SK-N-SH (cell line): Measurements from ENCODE around the gene DCLK3. TPM values are rescaled to one million over a fixed set of nuclear protein-coding genes. Genes with fewer than 3 reads are reported as not detected.

Experiments
- CTCF ChIA-PET: fragments of 300-600, 350-600 bp; formaldehyde crosslinking; extraction: SDS; loops from one replicate; lab custom pipeline; 2021; lab: Yijun Ruan, JAX
- POLR2A ChIA-PET: fragments of 350-600 bp; sonication (Branson Sonifier 250); formaldehyde crosslinking; extraction: SDS; loops from one replicate; lab custom pipeline; 2020; ENCODE audit warnings: antibody characterized with exemption, inconsistent platforms; lab: Yijun Ruan, JAX
- DNase-seq: peaks from one replicate; pipeline ENCODE4 v3.0.0; 2012
- H2AFZ ChIP-seq: fragments of 200-600 bp; sonication (generic); 2 replicates; pipeline ENCODE4 v1.8.1; 2016; ENCODE audit warnings: antibody characterized with exemption, mild to moderate bottlenecking, low read depth
- H3F3A ChIP-seq: fragments of 200-600 bp; sonication (generic); replicated peaks from 2 replicates; pipeline ENCODE3; 2016; ENCODE audit warnings: antibody characterized with exemption, mild to moderate bottlenecking; ENCODE audit not compliant: insufficient read depth
- H3K27ac ChIP-seq, 2 experiments: fragments of 200-500 bp in 1 of 2; fragments of 200-600 bp in 1 of 2; sonication (Bioruptor generic) in 1 of 2; sonication (generic), shearing (Covaris generic) in 1 of 2; 2 replicates each; pipeline versions ENCODE4 v1.5.1 to v1.6.1; 2014 to 2016; ENCODE audit warnings: low read depth in 2 of 2, inconsistent platforms in 1 of 2, low read length in 1 of 2, mild to moderate bottlenecking in 1 of 2, mixed read lengths in 1 of 2
- H3K27me3 ChIP-seq: fragments of 200-600 bp; sonication (generic), shearing (Covaris generic); 2 replicates; pipeline ENCODE4 v1.6.1; 2016; ENCODE audit warnings: mixed run types; ENCODE audit not compliant: insufficient read depth
- H3K36me3 ChIP-seq, 2 experiments: fragments of 200-500 bp in 1 of 2; fragments of 200-600 bp in 1 of 2; sonication (Bioruptor generic) in 1 of 2; sonication (generic) in 1 of 2; replicated peaks in 1 of 2; 2 replicates each; pipeline versions ENCODE3 to v1.5.1; 2014 to 2016; ENCODE audit warnings: low read length in 1 of 2, mild to moderate bottlenecking in 1 of 2; ENCODE audit not compliant: insufficient read depth in 2 of 2, control insufficient read depth in 1 of 2
- H3K4me1 ChIP-seq, 2 experiments: fragments of 200-500 bp in 1 of 2; fragments of 200-600 bp in 1 of 2; sonication (Bioruptor generic) in 1 of 2; sonication (generic), shearing (Covaris generic) in 1 of 2; 2 replicates each; pipeline versions ENCODE4 v1.5.1 to v1.6.1; 2014 to 2016; ENCODE audit warnings: low read depth in 1 of 2, low read length in 1 of 2, mixed run types in 1 of 2; ENCODE audit not compliant: insufficient read depth in 2 of 2, control insufficient read depth in 1 of 2
- H3K4me2 ChIP-seq: fragments of 200-600 bp; sonication (generic), shearing (Covaris generic); 2 replicates; pipeline ENCODE4 v1.6.1; 2017; ENCODE audit warnings: mixed run types
- H3K4me3 ChIP-seq, 2 experiments: fragments of 200-500 bp in 1 of 2; fragments of 200-600 bp in 1 of 2; sonication (Bioruptor generic) in 1 of 2; sonication (generic), shearing (Covaris generic) in 1 of 2; 2 replicates each; pipeline versions ENCODE4 v1.5.1 to v1.8.1; 2014 to 2016; ENCODE audit warnings: low read depth in 2 of 2, inconsistent platforms in 1 of 2, low read length in 1 of 2, mild to moderate bottlenecking in 1 of 2, mixed read lengths in 1 of 2, moderate library complexity in 1 of 2
- H3K79me2 ChIP-seq: fragments of 200-600 bp; sonication (generic); 2 replicates; pipeline ENCODE4 v1.8.1; 2017; ENCODE audit warnings: mild to moderate bottlenecking; ENCODE audit not compliant: insufficient read depth
- H3K9ac ChIP-seq: fragments of 200-600 bp; sonication (generic); 2 replicates; pipeline ENCODE4 v1.6.1; 2017; ENCODE audit warnings: mixed run types
- H3K9me2 ChIP-seq: fragments of 200-600 bp; sonication (generic); 2 replicates; pipeline ENCODE4 v1.6.1; 2017; ENCODE audit warnings: mixed run types
- H3K9me3 ChIP-seq: fragments of 200-600 bp; sonication (generic); 2 replicates; pipeline ENCODE4 v1.6.1; 2017; ENCODE audit warnings: mixed run types, mild to moderate bottlenecking, moderate library complexity
- H4K20me1 ChIP-seq: fragments of 200-600 bp; sonication (generic); 2 replicates; pipeline ENCODE4 v1.6.1; 2017; ENCODE audit warnings: mild to moderate bottlenecking, mixed run types; ENCODE audit not compliant: insufficient read depth
- EP300 ChIP-seq, 2 experiments: IDR thresholded peaks; 2 replicates each; pipeline versions ENCODE4 v1.4.0 to v1.6.1; 2012; ENCODE audit warnings: borderline replicate concordance in 1 of 2, low read depth in 1 of 2, low read length in 1 of 2
- FOXM1 ChIP-seq: IDR thresholded peaks from 2 replicates; pipeline ENCODE4 v1.4.0; 2012; ENCODE audit warnings: low read depth, mild to moderate bottlenecking
- MAX ChIP-seq: IDR thresholded peaks from 2 replicates; pipeline ENCODE4 v1.4.0; 2012; ENCODE audit warnings: low read depth
- MEF2A ChIP-seq: IDR thresholded peaks from 2 replicates; pipeline ENCODE4 v1.4.0; 2012; ENCODE audit warnings: low read depth, borderline replicate concordance
- POLR2AphosphoS5 ChIP-seq: IDR thresholded peaks from 2 replicates; pipeline ENCODE4 v1.6.1; 2012; ENCODE audit warnings: low read depth, low read length
- RXRA ChIP-seq: IDR thresholded peaks from 2 replicates; pipeline ENCODE4 v1.4.0; 2012; ENCODE audit warnings: low read depth, mild to moderate bottlenecking, borderline replicate concordance
- SIN3A ChIP-seq: IDR thresholded peaks from 2 replicates; pipeline ENCODE4 v1.6.1; 2012; ENCODE audit warnings: low read depth, mild to moderate bottlenecking, low read length, moderate library complexity, borderline replicate concordance
- SMC3 ChIP-seq: IDR thresholded peaks from 2 replicates; pipeline ENCODE4 v1.6.1; 2012; ENCODE audit warnings: low read depth, low read length, improper control_type of control experiment
- TCF12 ChIP-seq: IDR thresholded peaks from 2 replicates; pipeline ENCODE4 v1.4.0; 2012
- USF1 ChIP-seq: IDR thresholded peaks from 2 replicates; pipeline ENCODE4 v1.4.0; 2012; ENCODE audit warnings: low read depth, borderline replicate concordance
- WGBS: methylation state at CpG from one replicate; pipeline ENCODE4 v1.1.6; 2017; ENCODE audit warnings: low lambda C conversion rate; 5-methylcytosine and 5-hydroxymethylcytosine counted together
- polyA plus RNA-seq, 3 experiments: library from polyadenylated mRNA; depleted of rRNA; stranded (reverse); fragments of >200 nt; gene quantifications; 2 replicates each; pipeline ENCODE4 v1.2.3, GENCODE V29; 2012

The DCLK3 gene
- polyA plus RNA-seq, 1 of the 3 experiments (the other 2 are of a cell fraction), result not detected

- H3K27me3 ChIP-seq, result no peaks in the 10 kb centered on the region
- no peaks in the 10 kb centered on the region for H3K9me2 ChIP-seq
- no peaks in the 10 kb centered on the region for H3F3A ChIP-seq
- H3K36me3 ChIP-seq, result no peaks in the 10 kb centered on the region
- H3K79me2 ChIP-seq, result no peaks in the 10 kb centered on the region
- WGBS, result 13% methylated on average over 3 of the region's 3 CpGs
- H3K4me3 ChIP-seq, result no peak overlapping the region
- no peak overlapping the region for H3K9ac ChIP-seq
- no peaks in the 10 kb centered on the region for H3K4me1 ChIP-seq
- POLR2A ChIA-PET, result no interaction called here
- H3K27ac ChIP-seq, result no peak overlapping the region
- CTCF ChIA-PET, result interaction anchor here (0.6 to 0.9 kb wide), 2 partner anchors 21 to 52 kb away, joined by 3 read pairs; no protein-coding TSS in a partner anchor
- no peaks in the 10 kb centered on the region for H3K9me3 ChIP-seq
- no peak overlapping the region for H2AFZ ChIP-seq
- TF ChIP-seq MEF2A (no peak), RXRA (no peak), MAX (no peak), EP300 (IDR thresholded peaks at IDR 0.05; ENCODE audit: borderline replicate concordance in 1 of 2, low read depth in 1 of 2, low read length in 1 of 2) (no peak)
- no peak for DNase-seq
- no peaks in the 10 kb centered on the region for H4K20me1 ChIP-seq
- no peak overlapping the region for H3K4me2 ChIP-seq
These were observed 19.8 kb upstream of the DCLK3 start for GRCh38 chr3:36784138-36784635.

- H3K36me3 ChIP-seq, result no peaks in the 10 kb centered on the region
- no peaks in the 10 kb centered on the region for H3K9me2 ChIP-seq
- no peak for DNase-seq
- POLR2A ChIA-PET, result no interaction called here
- H3K9me3 ChIP-seq, result no peaks in the 10 kb centered on the region
- no peak for TF ChIP-seq USF1
- TF ChIP-seq SMC3, result no peak
- no peak for TF ChIP-seq TCF12
- no peak for TF ChIP-seq POLR2AphosphoS5
- TF ChIP-seq MEF2A, result no peak
- TF ChIP-seq FOXM1, result no peak
- no peak for TF ChIP-seq SIN3A
- H2AFZ ChIP-seq, result no peak overlapping the region
- H3F3A ChIP-seq, result no peaks in the 10 kb centered on the region
- no peak overlapping the region for H3K27ac ChIP-seq
- no peak overlapping the region for H3K4me3 ChIP-seq
- H3K4me2 ChIP-seq, result no peak overlapping the region
- no peaks in the 10 kb centered on the region for H4K20me1 ChIP-seq
- no peaks in the 10 kb centered on the region for H3K27me3 ChIP-seq
- H3K9ac ChIP-seq, result no peak overlapping the region
- H3K4me1 ChIP-seq, result no peaks in the 10 kb centered on the region; a peak in 1 of 4 replicates
- no peaks in the 10 kb centered on the region for H3K79me2 ChIP-seq
- 19% methylated on average over 2 of the region's 2 CpGs for WGBS
- CTCF ChIA-PET, result interaction anchor here (1.6 kb wide), 1 partner anchor 15 kb away, joined by 5 read pairs; no protein-coding TSS in a partner anchor
These were observed 13.3 kb upstream of the DCLK3 start for GRCh38 chr3:36777424-36778218.
